Stimulated activated CD8-positive, alpha-beta memory T cell treated with anti-CD3 and anti-CD28 coated beads, Interleukin-15, amount 100 ng/mL, for 24 hours (primary cell): Measurements from ENCODE around the gene C18orf32.
A peak's percentile ranks its signal among the peaks of the same experiment; 100 is the strongest.
"Not testable (repeated sequence)": the region's sequence is repeated elsewhere in the genome, so short reads cannot be mapped to it uniquely, and the experiment has no call there.

Source experiments
- DNase-seq: peaks from one replicate; pipeline ENCODE4 v3.0.0-alpha.2; 2020; ENCODE audit warnings: low read depth

The C18orf32 gene

GRCh38 chr18:49486953-49487710 is at the start of gene C18orf32:
Gene C18orf32 (minus strand): TSS chr18:49487234. CDS start chr18:49483748, 3,486 bp downstream.
- DNase-seq = peak; percentile 89

- DNase-seq = no peak
Observed at GRCh38 chr18:49534846-49535601, 48.0 kb upstream of the C18orf32 start.

- no peak for DNase-seq
Observed at GRCh38 chr18:49531678-49532153, 44.7 kb upstream of the C18orf32 start.

GRCh38 chr18:49529596-49529995 is 42.6 kb upstream of the C18orf32 start:
- DNase-seq = no peak

GRCh38 chr18:49527631-49528327 is 40.7 kb upstream of the C18orf32 start:
- DNase-seq = no peak

GRCh38 chr18:49525981-49526380 is 38.9 kb upstream of the C18orf32 start:
- no peak for DNase-seq

GRCh38 chr18:49524951-49525350 is 37.9 kb upstream of the C18orf32 start:
- no peak for DNase-seq

GRCh38 chr18:49524349-49524748 is 37.3 kb upstream of the C18orf32 start:
- no peak for DNase-seq

GRCh38 chr18:49523580-49524093 is 36.6 kb upstream of the C18orf32 start:
- not testable (repeated sequence) for DNase-seq

- DNase-seq = no peak
Observed at GRCh38 chr18:49521216-49521835, 34.3 kb upstream of the C18orf32 start.

GRCh38 chr18:49520661-49521145 is 33.7 kb upstream of the C18orf32 start:
- DNase-seq = no peak

GRCh38 chr18:49519101-49519971 is 32.3 kb upstream of the C18orf32 start:
- no peak for DNase-seq

- no peak for DNase-seq
Observed at GRCh38 chr18:49517483-49517882, 30.4 kb upstream of the C18orf32 start.

- no peak for DNase-seq
Observed at GRCh38 chr18:49515516-49515915, 28.5 kb upstream of the C18orf32 start.

GRCh38 chr18:49515003-49515402 is 28.0 kb upstream of the C18orf32 start:
- DNase-seq = not testable (repeated sequence)

GRCh38 chr18:49514577-49514976 is 27.5 kb upstream of the C18orf32 start:
- no peak for DNase-seq

- DNase-seq = not testable (repeated sequence)
Observed at GRCh38 chr18:49512876-49513275, 25.8 kb upstream of the C18orf32 start.

GRCh38 chr18:49510393-49511115 is 23.5 kb upstream of the C18orf32 start:
- peak; percentile 13 for DNase-seq

GRCh38 chr18:49506438-49506837 is 19.4 kb upstream of the C18orf32 start:
- not testable (repeated sequence) for DNase-seq

GRCh38 chr18:49503931-49504330 is 16.9 kb upstream of the C18orf32 start:
- no peak for DNase-seq
